ENCODE data around the gene GART. TPM values are rescaled to one million over a fixed set of nuclear protein-coding genes. Genes with fewer than 3 reads are reported as not detected.
"Not testable (repeated sequence)": the region's sequence is repeated elsewhere in the genome, so short reads cannot be mapped to it uniquely, and the experiment has no call there.

GART gene
- total RNA-seq, 1 donor from 2014 or later = 85.1 TPM

DNA sequence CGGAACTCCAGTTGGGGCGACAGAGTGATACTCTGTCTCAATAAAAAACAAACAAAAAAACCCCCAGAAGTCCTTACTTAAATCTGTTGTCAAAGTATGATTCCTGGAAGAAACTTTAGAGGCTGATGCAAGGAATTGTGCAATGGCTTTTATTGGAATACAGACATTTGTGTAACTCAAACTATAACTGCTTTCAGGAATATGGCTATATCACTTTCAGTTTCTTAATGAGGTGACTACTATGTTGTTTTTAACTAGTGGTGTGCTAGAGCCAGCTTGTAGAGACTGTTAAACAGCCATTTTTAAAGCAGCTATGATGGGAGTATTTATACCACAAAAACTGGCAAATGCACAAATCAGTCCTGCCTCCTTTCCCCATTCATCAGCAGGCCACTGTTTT lies 27.7 kb downstream of the GART start:
- Mint-ChIP-seq H3K4me3 (no peak overlapping the region), H3K9me3 (no peaks in the 10 kb centered on the region), H3K4me1 (no peaks in the 10 kb centered on the region), H3K27ac (no peak overlapping the region), H3K27me3 (ENCODE audit: low read depth) (no peaks in the 10 kb centered on the region), H3K36me3 (peaks cover 51% of the 10 kb centered on the region)
- no peak for DNase-seq (ENCODE audit: low spot score in 2 of 2, unreplicated experiment in 2 of 2)
- TF ChIP-seq, protein P1, sequence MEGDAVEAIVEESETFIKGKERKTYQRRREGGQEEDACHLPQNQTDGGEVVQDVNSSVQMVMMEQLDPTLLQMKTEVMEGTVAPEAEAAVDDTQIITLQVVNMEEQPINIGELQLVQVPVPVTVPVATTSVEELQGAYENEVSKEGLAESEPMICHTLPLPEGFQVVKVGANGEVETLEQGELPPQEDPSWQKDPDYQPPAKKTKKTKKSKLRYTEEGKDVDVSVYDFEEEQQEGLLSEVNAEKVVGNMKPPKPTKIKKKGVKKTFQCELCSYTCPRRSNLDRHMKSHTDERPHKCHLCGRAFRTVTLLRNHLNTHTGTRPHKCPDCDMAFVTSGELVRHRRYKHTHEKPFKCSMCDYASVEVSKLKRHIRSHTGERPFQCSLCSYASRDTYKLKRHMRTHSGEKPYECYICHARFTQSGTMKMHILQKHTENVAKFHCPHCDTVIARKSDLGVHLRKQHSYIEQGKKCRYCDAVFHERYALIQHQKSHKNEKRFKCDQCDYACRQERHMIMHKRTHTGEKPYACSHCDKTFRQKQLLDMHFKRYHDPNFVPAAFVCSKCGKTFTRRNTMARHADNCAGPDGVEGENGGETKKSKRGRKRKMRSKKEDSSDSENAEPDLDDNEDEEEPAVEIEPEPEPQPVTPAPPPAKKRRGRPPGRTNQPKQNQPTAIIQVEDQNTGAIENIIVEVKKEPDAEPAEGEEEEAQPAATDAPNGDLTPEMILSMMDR (IDR thresholded peaks at IDR 0.05; ENCODE audit: unreplicated experiment) = no peak

DNA sequence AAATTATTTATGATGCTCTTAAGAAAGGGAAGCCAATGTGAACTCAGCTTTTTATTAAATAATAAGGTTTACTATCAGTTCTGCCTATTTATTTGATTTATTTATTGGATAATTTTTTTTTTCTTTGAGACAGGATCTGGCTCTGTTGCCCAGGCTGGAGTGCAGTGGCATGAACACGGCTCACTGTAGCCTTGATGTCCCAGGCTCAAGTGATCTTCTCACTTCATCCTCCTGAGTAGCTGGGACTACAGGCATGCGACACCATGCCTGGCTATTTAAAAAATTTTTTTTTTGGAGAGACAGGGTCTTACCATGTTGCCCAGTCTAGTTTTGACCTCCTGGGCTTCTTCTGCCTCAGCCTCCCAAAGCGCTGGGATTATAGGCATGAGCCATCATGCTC lies 29.4 kb downstream of the GART start:
- H3K4me3 Mint-ChIP-seq = no peak overlapping the region
- no peaks in the 10 kb centered on the region for H3K4me1 Mint-ChIP-seq
- no peak for DNase-seq (ENCODE audit: low spot score in 2 of 2, unreplicated experiment in 2 of 2)
- no peaks in the 10 kb centered on the region for H3K9me3 Mint-ChIP-seq
- peaks cover 52% of the 10 kb centered on the region for H3K36me3 Mint-ChIP-seq
- TF ChIP-seq, protein P1 (IDR thresholded peaks at IDR 0.05; ENCODE audit: unreplicated experiment) = no peak
- no peak overlapping the region for H3K27ac Mint-ChIP-seq
- no peaks in the 10 kb centered on the region for H3K27me3 Mint-ChIP-seq (ENCODE audit: low read depth)

DNA sequence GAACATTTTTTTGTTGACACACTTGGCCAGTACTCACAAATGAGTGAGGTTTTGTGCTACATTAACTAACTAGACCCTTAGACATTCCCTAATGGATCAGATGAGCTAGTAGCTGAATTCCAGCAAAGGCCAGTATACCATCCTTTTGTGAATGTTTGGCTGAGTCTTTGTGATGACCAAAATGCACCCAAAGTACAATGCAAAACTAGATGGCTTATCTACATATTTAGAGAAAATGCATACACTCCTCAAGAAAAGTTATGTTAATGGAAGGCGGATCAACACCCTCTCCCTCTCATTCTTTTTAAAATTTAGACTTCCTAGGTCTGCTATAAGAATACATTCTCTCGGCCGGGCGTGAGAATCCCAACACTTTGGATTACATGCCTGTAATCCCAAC lies 30.3 kb downstream of the GART start:
- H3K27me3 Mint-ChIP-seq (ENCODE audit: low read depth) = no peaks in the 10 kb centered on the region
- peaks cover 6% of the 10 kb centered on the region for H3K9me3 Mint-ChIP-seq
- no peak for DNase-seq (ENCODE audit: low spot score in 2 of 2, unreplicated experiment in 2 of 2)
- no peak overlapping the region for H3K27ac Mint-ChIP-seq
- TF ChIP-seq, protein P1 (IDR thresholded peaks at IDR 0.05; ENCODE audit: unreplicated experiment) = no peak
- no peak overlapping the region for H3K4me3 Mint-ChIP-seq
- peaks cover 51% of the 10 kb centered on the region for H3K36me3 Mint-ChIP-seq
- H3K4me1 Mint-ChIP-seq = no peaks in the 10 kb centered on the region

DNA sequence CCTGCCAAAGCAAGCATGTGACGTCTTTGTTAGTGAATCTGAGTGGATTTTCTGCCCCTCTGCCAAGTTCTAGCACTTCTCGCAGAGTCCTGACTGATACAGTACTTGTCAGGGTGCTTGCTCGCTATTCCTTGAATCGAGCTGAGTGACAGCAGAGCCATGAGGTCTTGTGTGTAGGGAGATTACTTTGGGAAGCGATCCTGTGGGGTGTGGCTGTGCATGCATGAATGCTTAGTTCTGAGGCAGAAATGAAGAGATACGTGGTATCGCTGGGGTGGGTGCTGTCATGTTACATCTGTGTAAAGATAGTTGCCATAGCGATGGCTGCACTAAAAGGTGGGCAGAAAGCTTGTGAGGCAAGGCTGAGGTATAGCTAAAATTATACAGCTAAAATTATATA lies 31.1 kb downstream of the GART start:
- Mint-ChIP-seq H3K4me3 (no peak overlapping the region), H3K36me3 (peaks cover 49% of the 10 kb centered on the region), H3K27ac (no peak overlapping the region), H3K27me3 (ENCODE audit: low read depth) (no peaks in the 10 kb centered on the region), H3K4me1 (no peaks in the 10 kb centered on the region), H3K9me3 (peaks cover 9% of the 10 kb centered on the region)
- no peak for DNase-seq (ENCODE audit: low spot score in 2 of 2, unreplicated experiment in 2 of 2)
- TF ChIP-seq, protein P1 (IDR thresholded peaks at IDR 0.05; ENCODE audit: unreplicated experiment) = no peak

DNA sequence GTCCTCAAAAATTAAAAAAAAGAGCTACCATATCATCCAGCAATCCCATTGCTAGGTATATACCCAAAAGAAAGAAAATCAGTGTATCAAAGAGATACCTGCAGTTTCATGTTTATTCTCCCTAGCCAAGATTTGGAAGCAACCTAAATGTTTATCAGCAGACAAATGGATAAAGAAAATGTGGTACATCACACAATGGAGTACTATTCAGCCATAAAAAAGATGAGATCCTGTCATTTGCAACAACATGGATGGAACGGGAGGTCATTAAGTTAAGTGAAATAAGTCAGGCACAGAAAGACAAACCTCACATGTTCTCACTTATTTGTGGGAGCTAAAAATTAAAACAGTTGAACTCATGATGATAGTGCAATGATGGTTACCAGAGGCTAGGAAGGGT lies 34.9 kb downstream of the GART start:
- H3K4me1 Mint-ChIP-seq; H3K4me3 Mint-ChIP-seq; DNase-seq (ENCODE audit: low spot score in 2 of 2, unreplicated experiment in 2 of 2); H3K27ac Mint-ChIP-seq; H3K9me3 Mint-ChIP-seq; H3K27me3 Mint-ChIP-seq (ENCODE audit: low read depth): not testable (repeated sequence)
- H3K36me3 Mint-ChIP-seq = peaks cover 62% of the 10 kb centered on the region

DNA sequence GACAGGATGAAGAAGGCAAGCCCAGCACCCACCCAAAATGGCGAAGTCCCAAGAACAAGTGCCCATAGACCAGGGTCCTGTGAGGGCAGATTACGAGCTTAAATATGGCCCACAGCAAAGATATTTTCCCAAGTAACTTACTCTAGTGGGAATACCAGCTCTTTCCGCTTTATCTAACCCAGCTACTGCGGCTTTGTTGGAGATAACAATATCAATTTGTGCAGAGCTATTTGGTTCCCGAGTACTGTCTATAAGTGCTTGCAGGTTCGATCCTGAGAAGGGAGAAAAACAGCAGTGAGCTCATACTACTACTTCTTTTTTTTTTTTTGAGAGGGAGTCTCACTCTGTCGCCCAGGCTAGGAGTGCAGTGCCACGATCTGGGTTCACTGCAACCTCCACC lies 36.1 kb downstream of the GART start:
- Mint-ChIP-seq H3K4me3 (no peak overlapping the region), H3K4me1 (no peaks in the 10 kb centered on the region), H3K9me3 (peaks cover 9% of the 10 kb centered on the region), H3K27me3 (ENCODE audit: low read depth) (no peaks in the 10 kb centered on the region), H3K27ac (no peak overlapping the region), H3K36me3 (peaks cover 52% of the 10 kb centered on the region)
- TF ChIP-seq, protein P1 (IDR thresholded peaks at IDR 0.05; ENCODE audit: unreplicated experiment) = no peak
- DNase-seq (ENCODE audit: low spot score in 2 of 2, unreplicated experiment in 2 of 2) = no peak
